PFSK-1 (cell line): ENCODE results near the gene ZMYM1.

Experiments
- FOXP2 ChIP-seq: optimal IDR thresholded peaks from 2 replicates; pipeline ENCODE3; 2011; ENCODE audit warnings: borderline replicate concordance, control low read depth, inconsistent platforms; ENCODE audit not compliant: insufficient read depth; ENCODE audit errors: extremely low read length, extremely low read depth
- POLR2AphosphoS5 ChIP-seq: IDR thresholded peaks from 2 replicates; pipeline ENCODE4 v1.6.1; 2012; ENCODE audit warnings: low read depth, mild to moderate bottlenecking, control low read depth, low read length, moderate library complexity
- SIN3A ChIP-seq: IDR thresholded peaks from 2 replicates; pipeline ENCODE4 v1.6.1; 2012; ENCODE audit warnings: mild to moderate bottlenecking, low read length, moderate library complexity, borderline replicate concordance; ENCODE audit not compliant: insufficient read depth
- TAF1 ChIP-seq: IDR thresholded peaks from 2 replicates; pipeline ENCODE4 v1.6.1; 2012; ENCODE audit warnings: low read length, control low read depth, borderline replicate concordance; ENCODE audit not compliant: insufficient read depth
- TF ChIP-seq, protein P1 (sequence below), 2 experiments: IDR thresholded peaks; 2 replicates each; pipeline versions ENCODE4 v1.6.1 to v1.8.0; 2011 to 2012; ENCODE audit warnings: low read depth in 2 of 2, low read length in 2 of 2, control low read depth in 1 of 2, inconsistent platforms in 1 of 2, mild to moderate bottlenecking in 1 of 2, moderate library complexity in 1 of 2; ENCODE audit not compliant: insufficient read depth in 1 of 2

ZMYM1 gene

DNA sequence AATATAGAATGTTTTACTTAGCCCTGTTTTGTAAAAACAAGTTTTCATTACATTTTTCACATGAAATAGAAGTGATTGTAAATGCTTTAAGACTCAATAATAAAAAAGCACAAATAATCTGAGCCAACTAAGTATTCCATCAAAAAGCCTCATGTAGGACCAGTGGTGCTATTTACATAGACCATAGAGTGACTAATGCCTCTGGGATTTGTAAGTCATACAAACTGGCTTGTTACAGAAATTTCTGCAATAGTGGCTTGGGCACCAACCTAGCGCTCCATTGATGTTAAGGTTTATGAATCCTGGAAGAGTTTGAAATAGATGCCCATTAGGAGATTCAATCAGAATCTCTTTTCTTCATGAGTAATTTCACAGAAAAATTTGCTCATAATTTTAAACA lies 31.9 kb downstream of the ZMYM1 start:
- TF ChIP-seq SIN3A, result no peak
- TF ChIP-seq POLR2AphosphoS5, result no peak
- no peak for TF ChIP-seq TAF1
- TF ChIP-seq, protein P1, sequence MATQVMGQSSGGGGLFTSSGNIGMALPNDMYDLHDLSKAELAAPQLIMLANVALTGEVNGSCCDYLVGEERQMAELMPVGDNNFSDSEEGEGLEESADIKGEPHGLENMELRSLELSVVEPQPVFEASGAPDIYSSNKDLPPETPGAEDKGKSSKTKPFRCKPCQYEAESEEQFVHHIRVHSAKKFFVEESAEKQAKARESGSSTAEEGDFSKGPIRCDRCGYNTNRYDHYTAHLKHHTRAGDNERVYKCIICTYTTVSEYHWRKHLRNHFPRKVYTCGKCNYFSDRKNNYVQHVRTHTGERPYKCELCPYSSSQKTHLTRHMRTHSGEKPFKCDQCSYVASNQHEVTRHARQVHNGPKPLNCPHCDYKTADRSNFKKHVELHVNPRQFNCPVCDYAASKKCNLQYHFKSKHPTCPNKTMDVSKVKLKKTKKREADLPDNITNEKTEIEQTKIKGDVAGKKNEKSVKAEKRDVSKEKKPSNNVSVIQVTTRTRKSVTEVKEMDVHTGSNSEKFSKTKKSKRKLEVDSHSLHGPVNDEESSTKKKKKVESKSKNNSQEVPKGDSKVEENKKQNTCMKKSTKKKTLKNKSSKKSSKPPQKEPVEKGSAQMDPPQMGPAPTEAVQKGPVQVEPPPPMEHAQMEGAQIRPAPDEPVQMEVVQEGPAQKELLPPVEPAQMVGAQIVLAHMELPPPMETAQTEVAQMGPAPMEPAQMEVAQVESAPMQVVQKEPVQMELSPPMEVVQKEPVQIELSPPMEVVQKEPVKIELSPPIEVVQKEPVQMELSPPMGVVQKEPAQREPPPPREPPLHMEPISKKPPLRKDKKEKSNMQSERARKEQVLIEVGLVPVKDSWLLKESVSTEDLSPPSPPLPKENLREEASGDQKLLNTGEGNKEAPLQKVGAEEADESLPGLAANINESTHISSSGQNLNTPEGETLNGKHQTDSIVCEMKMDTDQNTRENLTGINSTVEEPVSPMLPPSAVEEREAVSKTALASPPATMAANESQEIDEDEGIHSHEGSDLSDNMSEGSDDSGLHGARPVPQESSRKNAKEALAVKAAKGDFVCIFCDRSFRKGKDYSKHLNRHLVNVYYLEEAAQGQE (IDR thresholded peaks at IDR 0.05; ENCODE audit: insufficient read depth in 1 of 2, low read depth in 2 of 2, low read length in 2 of 2), result no peak
- no peak for TF ChIP-seq FOXP2

- no peak for TF ChIP-seq POLR2AphosphoS5
- no peak for TF ChIP-seq TAF1
- no peak for TF ChIP-seq FOXP2
- TF ChIP-seq, protein P1 (IDR thresholded peaks at IDR 0.05; ENCODE audit: insufficient read depth in 1 of 2, low read depth in 2 of 2, low read length in 2 of 2), result no peak
- no peak for TF ChIP-seq SIN3A
These were observed 33.5 kb downstream of the ZMYM1 start for GRCh38 chr1:35112668-35113067.

- TF ChIP-seq FOXP2 (no peak), POLR2AphosphoS5 (no peak), TAF1 (no peak), SIN3A (no peak)
- TF ChIP-seq, protein P1 (IDR thresholded peaks at IDR 0.05; ENCODE audit: insufficient read depth in 1 of 2, low read depth in 2 of 2, low read length in 2 of 2), result no peak
These were observed 36.5 kb downstream of the ZMYM1 start for GRCh38 chr1:35115459-35116383.

GRCh38 chr1:35120458-35121133 lies 41.4 kb downstream of the ZMYM1 start:
- TF ChIP-seq, protein P1 (IDR thresholded peaks at IDR 0.05; ENCODE audit: insufficient read depth in 1 of 2, low read depth in 2 of 2, low read length in 2 of 2), result no peak
- TF ChIP-seq POLR2AphosphoS5 (no peak), TAF1 (no peak), FOXP2 (no peak), SIN3A (no peak)
